H9 (cell line): ENCODE measurements around the gene RMRP. TPM values are rescaled to one million over a fixed set of nuclear protein-coding genes. Genes with fewer than 3 reads are reported as not detected.
"Not testable (repeated sequence)": the region's sequence is repeated elsewhere in the genome, so short reads cannot be mapped to it uniquely, and the experiment has no call there.

ENCODE experiments used
- DNase-seq: peaks from one replicate; pipeline ENCODE4 v3.0.0-alpha.2; 2017
- H2AFZ ChIP-seq: one replicate; pipeline ENCODE4 v1.6.1; 2013; ENCODE audit warnings: mild to moderate bottlenecking, low read length, control low read depth, moderate library complexity
- H2AK5ac ChIP-seq: 2 replicates; pipeline ENCODE4 v1.6.1; 2013; ENCODE audit warnings: low read length, control low read depth, mixed read lengths; ENCODE audit not compliant: insufficient read length
- H2BK120ac ChIP-seq: one replicate; pipeline ENCODE4 v1.6.1; 2013; ENCODE audit warnings: low read depth, mild to moderate bottlenecking, low read length, control low read depth, inconsistent platforms; ENCODE audit not compliant: poor library complexity, severe bottlenecking
- H2BK12ac ChIP-seq: 2 replicates; pipeline ENCODE4 v1.6.1; 2013; ENCODE audit warnings: low read length, control low read depth, mixed read lengths, low read depth; ENCODE audit not compliant: insufficient read length
- H2BK15ac ChIP-seq: 2 replicates; pipeline ENCODE4 v1.6.1; 2013; ENCODE audit warnings: low read depth, low read length, control low read depth
- H2BK20ac ChIP-seq: one replicate; pipeline ENCODE4 v1.6.1; 2013; ENCODE audit warnings: low read depth, mild to moderate bottlenecking, low read length, control low read depth, inconsistent platforms; ENCODE audit not compliant: poor library complexity, severe bottlenecking
- H2BK5ac ChIP-seq: 2 replicates; pipeline ENCODE4 v1.6.1; 2013; ENCODE audit warnings: low read length, control low read depth, mixed read lengths; ENCODE audit not compliant: insufficient read length
- H3K14ac ChIP-seq: 2 replicates; pipeline ENCODE4 v1.6.1; 2013; ENCODE audit warnings: low read length, control low read depth; ENCODE audit not compliant: insufficient read depth
- H3K18ac ChIP-seq: 2 replicates; pipeline ENCODE4 v1.6.1; 2013; ENCODE audit warnings: low read depth, mild to moderate bottlenecking, mixed read lengths, low read length, control low read depth; ENCODE audit not compliant: insufficient read length
- H3K23ac ChIP-seq: 2 replicates; pipeline ENCODE4 v1.6.1; 2013; ENCODE audit warnings: low read length, control low read depth, mixed read lengths, low read depth; ENCODE audit not compliant: insufficient read length
- H3K23me2 ChIP-seq: 2 replicates; pipeline ENCODE4 v1.6.1; 2013; ENCODE audit warnings: low read depth, mild to moderate bottlenecking, mixed read lengths, low read length, control low read depth; ENCODE audit not compliant: insufficient read length, poor library complexity, severe bottlenecking
- H3K27ac ChIP-seq: 2 replicates; pipeline ENCODE4 v1.5.1; 2013; ENCODE audit warnings: low read length, control low read depth, mixed read lengths, low read depth; ENCODE audit not compliant: insufficient read length
- H3K27me3 ChIP-seq: 2 replicates; pipeline ENCODE4 v1.6.1; 2013; ENCODE audit warnings: low read length, control low read depth, inconsistent platforms; ENCODE audit not compliant: insufficient read depth
- H3K4ac ChIP-seq: 2 replicates; pipeline ENCODE4 v1.6.1; 2013; ENCODE audit warnings: low read depth, mild to moderate bottlenecking, control low read depth, inconsistent platforms, low read length, moderate library complexity
- H3K4me1 ChIP-seq: 2 replicates; pipeline ENCODE4 v1.6.1; 2013; ENCODE audit warnings: low read length, control low read depth, inconsistent platforms; ENCODE audit not compliant: insufficient read depth
- H3K4me2 ChIP-seq: 2 replicates; pipeline ENCODE4 v1.6.1; 2013; ENCODE audit warnings: low read length, control low read depth, mixed read lengths; ENCODE audit not compliant: insufficient read length, insufficient read depth
- H3K56ac ChIP-seq: 2 replicates; pipeline ENCODE4 v1.6.1; 2013; ENCODE audit warnings: low read depth, mild to moderate bottlenecking, mixed read lengths, low read length, control low read depth; ENCODE audit not compliant: insufficient read length
- H3K79me1 ChIP-seq: 2 replicates; pipeline ENCODE4 v1.6.1; 2013; ENCODE audit warnings: low read depth, mild to moderate bottlenecking, moderate library complexity, low read length, control low read depth, inconsistent platforms; ENCODE audit not compliant: insufficient read depth, poor library complexity, severe bottlenecking
- H3K79me2 ChIP-seq: 2 replicates; pipeline ENCODE4 v1.6.1; 2013; ENCODE audit warnings: low read length, control low read depth, inconsistent platforms; ENCODE audit not compliant: insufficient read depth
- H3K9ac ChIP-seq: 2 replicates; pipeline ENCODE4 v1.6.1; 2013; ENCODE audit warnings: low read length, control low read depth, mixed read lengths; ENCODE audit not compliant: insufficient read length; ENCODE audit errors: extremely low read depth
- H3K9me3 ChIP-seq: one replicate; pipeline ENCODE4 v1.6.1; 2013; ENCODE audit warnings: low read depth, low read length, inconsistent platforms; ENCODE audit not compliant: control insufficient read depth
- H3T11ph ChIP-seq: one replicate; pipeline ENCODE4 v1.6.1; 2013; ENCODE audit warnings: mild to moderate bottlenecking, low read length, control low read depth, inconsistent platforms
- H4K20me1 ChIP-seq: one replicate; pipeline ENCODE4 v1.6.1; 2013; ENCODE audit not compliant: control insufficient read depth, insufficient read length, insufficient read depth
- H4K5ac ChIP-seq: 2 replicates; pipeline ENCODE4 v1.6.1; 2013; ENCODE audit warnings: low read depth, mild to moderate bottlenecking, mixed read lengths, low read length, control low read depth; ENCODE audit not compliant: insufficient read length
- H4K8ac ChIP-seq: replicated peaks from 2 replicates; pipeline ENCODE4 v1.6.1; 2013; ENCODE audit warnings: low read length, control low read depth, mixed read lengths, low read depth; ENCODE audit not compliant: insufficient read length
- H4K91ac ChIP-seq: 2 replicates; pipeline ENCODE4 v1.6.1; 2013; ENCODE audit warnings: low read depth, mild to moderate bottlenecking, moderate library complexity, mixed read lengths, low read length, control low read depth; ENCODE audit not compliant: insufficient read length
- H3K27ac Mint-ChIP-seq, 3 experiments: 2 replicates in 2 of 3; 3 replicates in 1 of 3; pipeline ENCODE4 v1.8.0; 2020 to 2021; ENCODE audit warnings: mixed read lengths in 3 of 3, mild to moderate bottlenecking in 1 of 3, moderate library complexity in 1 of 3
- H3K27me3 Mint-ChIP-seq: 2 replicates; pipeline ENCODE4 v1.8.0; 2021; ENCODE audit warnings: low read depth, mild to moderate bottlenecking, moderate library complexity, mixed read lengths
- H3K36me3 Mint-ChIP-seq, 3 experiments: 2 replicates in 2 of 3; 3 replicates in 1 of 3; pipeline ENCODE4 v1.8.0; 2020 to 2021; ENCODE audit warnings: low read depth in 3 of 3, mixed read lengths in 3 of 3; ENCODE audit not compliant: insufficient read depth in 1 of 3
- H3K4me1 Mint-ChIP-seq, 2 experiments: 2 replicates each; pipeline ENCODE4 v1.8.0; 2020; ENCODE audit warnings: mixed read lengths in 2 of 2
- H3K4me3 Mint-ChIP-seq, 2 experiments: 2 replicates in 1 of 2; 3 replicates in 1 of 2; pipeline ENCODE4 v1.8.0; 2020 to 2021; ENCODE audit warnings: mild to moderate bottlenecking in 2 of 2, mixed read lengths in 2 of 2, moderate library complexity in 1 of 2
- H3K9me3 Mint-ChIP-seq, 2 experiments: 2 replicates in 1 of 2; 3 replicates in 1 of 2; pipeline ENCODE4 v1.8.0; 2020; ENCODE audit warnings: mild to moderate bottlenecking in 2 of 2, mixed read lengths in 2 of 2, moderate library complexity in 1 of 2
- CTCF ChIP-seq: fragments of 200-600 bp; sonication (generic); conservative IDR thresholded peaks from 3 replicates; pipeline ENCODE4 v1.8.0; 2021; ENCODE audit warnings: antibody characterized with exemption, mild to moderate bottlenecking
- WGBS: extraction: QIAGEN DNeasy Blood & Tissue Kit; methylation state at CpG from one replicate; pipeline ENCODE4 v1.1.7; 2013; ENCODE audit warnings: missing lambda C conversion rate, low lambda C conversion rate, mixed read lengths; ENCODE audit not compliant: insufficient read length; ENCODE audit errors: extremely low coverage; 5-methylcytosine and 5-hydroxymethylcytosine counted together
- total RNA-seq: library from RNA; stranded (reverse); gene quantifications from 2 replicates; pipeline ENCODE4 v1.2.1, GENCODE V29; 2021

The RMRP gene
- total RNA-seq, 1 experiment from 2014 or later, result 18,417 TPM

- no peaks in the 10 kb centered on the region for H3K79me2 ChIP-seq
- Mint-ChIP-seq H3K27ac (no peak overlapping the region), H3K4me3 (no peak overlapping the region), H3K36me3 (peaks cover 6 to 14% (median 11%) of the 10 kb centered on the region in 3 experiments; a peak in 6 of 7 replicates), H3K9me3 (no peaks in the 10 kb centered on the region; a peak in 2 of 5 replicates), H3K27me3 (peaks cover 30% of the 10 kb centered on the region), H3K4me1 (peaks cover 15 to 18% of the 10 kb centered on the region in 2 experiments)
- H4K20me1 ChIP-seq, result no peaks in the 10 kb centered on the region
- no peaks in the 10 kb centered on the region; the same call in 1 of the 2 replicates for H3K4me1 ChIP-seq
- no peak overlapping the region for H2BK12ac ChIP-seq
- no peak overlapping the region for H4K91ac ChIP-seq
- no peak overlapping the region for H2AFZ ChIP-seq
- H3K27ac ChIP-seq, result no peak overlapping the region
- H3K27me3 ChIP-seq, result peaks cover 4% of the 10 kb centered on the region; the same call in 1 of the 2 replicates
- H4K8ac ChIP-seq, result no peak overlapping the region
- H3K23ac ChIP-seq, result no peak overlapping the region
- no peak overlapping the region for H3K4me2 ChIP-seq
- TF ChIP-seq CTCF, result no peak
- no peak overlapping the region for H3K4ac ChIP-seq
- H2AK5ac ChIP-seq, result no peak overlapping the region
- no peak for DNase-seq
- no peak overlapping the region for H2BK120ac ChIP-seq
- H4K5ac ChIP-seq, result no peak overlapping the region
- no peak overlapping the region for H3T11ph ChIP-seq
- no peak overlapping the region for H3K14ac ChIP-seq
- no peak overlapping the region for H2BK5ac ChIP-seq
- H2BK20ac ChIP-seq, result no peak overlapping the region
- no peak overlapping the region for H3K18ac ChIP-seq
- H3K56ac ChIP-seq, result no peak overlapping the region
- H2BK15ac ChIP-seq, result no peak overlapping the region
- no peaks in the 10 kb centered on the region for H3K9me3 ChIP-seq
- no peaks in the 10 kb centered on the region for H3K79me1 ChIP-seq
- no peak overlapping the region for H3K9ac ChIP-seq
- peaks cover 13% of the 10 kb centered on the region for H3K23me2 ChIP-seq
- WGBS, result no CpG with 5 or more reads among the region's 2 CpGs
Observed at GRCh38 chr9:35612843-35613242, 45.0 kb downstream of the RMRP start.

- H3K4me2 ChIP-seq, H2BK20ac ChIP-seq, H4K91ac ChIP-seq, H2BK120ac ChIP-seq, H3K23ac ChIP-seq, H3K4me3 Mint-ChIP-seq, H3K27ac Mint-ChIP-seq, H3K79me2 ChIP-seq, H4K20me1 ChIP-seq, H2BK5ac ChIP-seq, H3K4me1 ChIP-seq, H3K27me3 ChIP-seq, H3K27ac ChIP-seq, H2AFZ ChIP-seq, H3K9ac ChIP-seq, H3K9me3 Mint-ChIP-seq, H3K4ac ChIP-seq, DNase-seq, H4K8ac ChIP-seq, H2BK12ac ChIP-seq, H3K14ac ChIP-seq, H4K5ac ChIP-seq, H3K9me3 ChIP-seq, H2AK5ac ChIP-seq, H3K56ac ChIP-seq, H2BK15ac ChIP-seq, H3K23me2 ChIP-seq, H3K18ac ChIP-seq, H3K79me1 ChIP-seq, H3T11ph ChIP-seq: not testable (repeated sequence)
- Mint-ChIP-seq H3K36me3 (peaks cover 9 to 22% (median 16%) of the 10 kb centered on the region in 3 experiments; a peak in 6 of 7 replicates), H3K27me3 (peaks cover 23% of the 10 kb centered on the region), H3K4me1 (peaks cover 11 to 12% of the 10 kb centered on the region in 2 experiments)
- WGBS, result no CpG with 5 or more reads among the region's 4 CpGs
Observed at GRCh38 chr9:35612066-35612465, 45.8 kb downstream of the RMRP start.
